ENCODE data around the gene C10orf67.

C10orf67 gene

GRCh38 chr10:23156447-23157150, 188.0 kb downstream of the C10orf67 start:
- no peak for TF ChIP-seq CREB1 (IDR thresholded peaks at IDR 0.05; ENCODE audit: low read depth)
- no peak for TF ChIP-seq TEAD4 (IDR thresholded peaks at IDR 0.05)
- TF ChIP-seq MAX (IDR thresholded peaks at IDR 0.05): no peak
- TF ChIP-seq FOXM1 (IDR thresholded peaks at IDR 0.05; ENCODE audit: borderline replicate concordance, low read depth): no peak
- TF ChIP-seq TAF1 (IDR thresholded peaks at IDR 0.05; ENCODE audit: low read depth): no peak
- no peak for TF ChIP-seq REST (IDR thresholded peaks at IDR 0.05; ENCODE audit: low read depth)
- TF ChIP-seq ZBTB7A (IDR thresholded peaks at IDR 0.05; ENCODE audit: low read depth): no peak
- TF ChIP-seq RAD21 (IDR thresholded peaks at IDR 0.05; ENCODE audit: low read depth): no peak
- no peak for TF ChIP-seq NFIC (IDR thresholded peaks at IDR 0.05)
- TF ChIP-seq USF1 (IDR thresholded peaks at IDR 0.05): no peak
- TF ChIP-seq EGR1 (IDR thresholded peaks at IDR 0.05): no peak

GRCh38 chr10:23155169-23155568, 189.4 kb downstream of the C10orf67 start:
- no peak for TF ChIP-seq REST (IDR thresholded peaks at IDR 0.05; ENCODE audit: low read depth)
- TF ChIP-seq EP300 (IDR thresholded peaks at IDR 0.05; ENCODE audit: borderline replicate concordance): no peak
- TF ChIP-seq ZBTB7A (IDR thresholded peaks at IDR 0.05; ENCODE audit: low read depth): no peak
- TF ChIP-seq TEAD4 (IDR thresholded peaks at IDR 0.05): no peak
- TF ChIP-seq EGR1 (IDR thresholded peaks at IDR 0.05): no peak
- TF ChIP-seq USF1 (IDR thresholded peaks at IDR 0.05): no peak
- TF ChIP-seq YY1 (IDR thresholded peaks at IDR 0.05; ENCODE audit: low read depth): no peak
- no peak for TF ChIP-seq TCF12 (IDR thresholded peaks at IDR 0.05; ENCODE audit: low read depth)
- TF ChIP-seq CREB1 (IDR thresholded peaks at IDR 0.05; ENCODE audit: low read depth): no peak
- no peak for TF ChIP-seq RAD21 (IDR thresholded peaks at IDR 0.05; ENCODE audit: low read depth)
- TF ChIP-seq TAF1 (IDR thresholded peaks at IDR 0.05; ENCODE audit: low read depth): no peak
- no peak for TF ChIP-seq CEBPB (IDR thresholded peaks at IDR 0.05)
- no peak for TF ChIP-seq NFIC (IDR thresholded peaks at IDR 0.05)
- TF ChIP-seq FOXM1 (IDR thresholded peaks at IDR 0.05; ENCODE audit: borderline replicate concordance, low read depth): no peak
- TF ChIP-seq MAX (IDR thresholded peaks at IDR 0.05): no peak

Measured in Ishikawa (cell line).